CD4-positive, alpha-beta T cell treated with Interferon alpha-2 for 1 hour (primary cell): ENCODE data around the gene CACNA1C.

Source experiments
- DNase-seq, 2 donors: peaks; one replicate each; pipeline ENCODE4 v3.0.0-alpha.2; 2020 to 2022

The CACNA1C gene

GRCh38 chr12:2439332-2440100 lies 386.7 kb downstream of the CACNA1C start:
- DNase-seq: no peak

GRCh38 chr12:2443776-2444175 lies 391.0 kb downstream of the CACNA1C start:
- no peak for DNase-seq

- no peak for DNase-seq
These were observed 393.2 kb downstream of the CACNA1C start for GRCh38 chr12:2445968-2446367.

GRCh38 chr12:2447861-2448260 lies 395.1 kb downstream of the CACNA1C start:
- DNase-seq: no peak

- DNase-seq: no peak
These were observed 396.8 kb downstream of the CACNA1C start for GRCh38 chr12:2449586-2449985.

- no peak for DNase-seq
These were observed 397.8 kb downstream of the CACNA1C start for GRCh38 chr12:2450553-2450952.

- no peak for DNase-seq
These were observed 398.2 kb downstream of the CACNA1C start for GRCh38 chr12:2451025-2451424.

GRCh38 chr12:2451497-2451896 lies 398.7 kb downstream of the CACNA1C start:
- DNase-seq: no peak

GRCh38 chr12:2453076-2453760 lies 400.4 kb downstream of the CACNA1C start:
- no peak for DNase-seq

GRCh38 chr12:2453761-2454090 lies 400.9 kb downstream of the CACNA1C start:
- DNase-seq: no peak

GRCh38 chr12:2454601-2455177 lies 401.9 kb downstream of the CACNA1C start:
- DNase-seq: no peak

GRCh38 chr12:2455410-2455809 lies 402.6 kb downstream of the CACNA1C start:
- no peak for DNase-seq

- DNase-seq: no peak
These were observed 403.5 kb downstream of the CACNA1C start for GRCh38 chr12:2456122-2456812.

- no peak for DNase-seq
These were observed 404.0 kb downstream of the CACNA1C start for GRCh38 chr12:2456813-2457186.

- no peak for DNase-seq
These were observed 404.6 kb downstream of the CACNA1C start for GRCh38 chr12:2457215-2457932.

- DNase-seq: no peak
These were observed 405.2 kb downstream of the CACNA1C start for GRCh38 chr12:2457933-2458414.

GRCh38 chr12:2460051-2460670 lies 407.4 kb downstream of the CACNA1C start:
- no peak for DNase-seq

- DNase-seq: no peak
These were observed 408.3 kb downstream of the CACNA1C start for GRCh38 chr12:2461046-2461445.

- DNase-seq: no peak
These were observed 408.9 kb downstream of the CACNA1C start for GRCh38 chr12:2461645-2462044.

- no peak for DNase-seq
These were observed 409.3 kb downstream of the CACNA1C start for GRCh38 chr12:2462087-2462486.

GRCh38 chr12:2463719-2464118 lies 410.9 kb downstream of the CACNA1C start:
- DNase-seq: no peak

GRCh38 chr12:2465681-2466080 lies 412.9 kb downstream of the CACNA1C start:
- no peak for DNase-seq
